Umbilical cord (tissue), 2 donors: Measurements from ENCODE around the gene EEF2K. TPM values are rescaled to one million over a fixed set of nuclear protein-coding genes. Genes with fewer than 3 reads are reported as not detected.
A peak's percentile ranks its signal among the peaks of the same experiment; 100 is the strongest.
"Not testable (repeated sequence)": the region's sequence is repeated elsewhere in the genome, so short reads cannot be mapped to it uniquely, and the experiment has no call there.

Experiments
- DNase-seq: peaks from one replicate; pipeline ENCODE4 v3.0.0-alpha.2; 2015; ENCODE audit warnings: low spot score
- total RNA-seq: library from RNA; depleted of rRNA; stranded (reverse); fragments of >200 nt; gene quantifications from one replicate; pipeline ENCODE4 v1.2.3, GENCODE V29; 2014; ENCODE audit warnings: low replicate concordance; ENCODE audit not compliant: insufficient read depth

EEF2K gene
- 20.5 TPM for total RNA-seq

- DNase-seq = peak; percentile 93
These were observed at the start of gene EEF2K for GRCh38 chr16:22206013-22206841. Gene EEF2K, plus strand, starts transcription at chr16:22206278. Its CDS starts 19,452 bp downstream, at chr16:22225730.

GRCh38 chr16:22161401-22161800 lies 44.7 kb upstream of the EEF2K start:
- DNase-seq = no peak

- DNase-seq = no peak
These were observed 44.0 kb upstream of the EEF2K start, which contains the start of gene SDR42E2 for GRCh38 chr16:22161999-22162655. Gene SDR42E2, plus strand, starts transcription at chr16:22162506. Its CDS starts 3,077 bp downstream, at chr16:22165583.

GRCh38 chr16:22162656-22163009 lies 43.4 kb upstream of the EEF2K start:
- DNase-seq = no peak

- DNase-seq = no peak
These were observed 42.3 kb upstream of the EEF2K start for GRCh38 chr16:22163806-22164205.

- DNase-seq = no peak
These were observed 41.6 kb upstream of the EEF2K start for GRCh38 chr16:22164482-22164881.

- DNase-seq = no peak
These were observed 40.4 kb upstream of the EEF2K start for GRCh38 chr16:22165508-22166285.

GRCh38 chr16:22171953-22172352 lies 34.1 kb upstream of the EEF2K start:
- DNase-seq = no peak

- not testable (repeated sequence) for DNase-seq
These were observed 33.4 kb upstream of the EEF2K start for GRCh38 chr16:22172642-22173041.

- DNase-seq = no peak
These were observed 31.4 kb upstream of the EEF2K start for GRCh38 chr16:22174642-22175041.

- DNase-seq = no peak
These were observed 27.8 kb upstream of the EEF2K start for GRCh38 chr16:22177968-22178930.

- DNase-seq = no peak
These were observed 24.7 kb upstream of the EEF2K start for GRCh38 chr16:22181426-22181825.

- DNase-seq = no peak
These were observed 24.2 kb upstream of the EEF2K start for GRCh38 chr16:22181843-22182242.

- no peak for DNase-seq
These were observed 22.7 kb upstream of the EEF2K start for GRCh38 chr16:22183335-22183734.

- DNase-seq = no peak
These were observed 22.0 kb upstream of the EEF2K start for GRCh38 chr16:22183901-22184614.

GRCh38 chr16:22184615-22184968 lies 21.5 kb upstream of the EEF2K start:
- no peak for DNase-seq

GRCh38 chr16:22186517-22186916 lies 19.6 kb upstream of the EEF2K start:
- no peak for DNase-seq

GRCh38 chr16:22188267-22188594 lies 17.8 kb upstream of the EEF2K start:
- no peak for DNase-seq

- peak; percentile 86 for DNase-seq
These were observed 17.3 kb upstream of the EEF2K start for GRCh38 chr16:22188595-22189442.
